Upper lobe of left lung (tissue), 4 donors: ENCODE results near the gene ACACA.

ENCODE experiments used
- POLR2A ChIP-seq, 4 donors: fragments of 450-650 bp; IDR thresholded peaks; one replicate each; pipeline ENCODE4 v1.5.1; 2016 to 2017; ENCODE audit warnings: antibody characterized with exemption in 4 of 4, mild to moderate bottlenecking in 2 of 4
- POLR2AphosphoS5 ChIP-seq, 2 donors: sonication (generic); formaldehyde crosslinking; IDR thresholded peaks; one replicate each; pipeline ENCODE4 v1.5.1; 2017; ENCODE audit warnings: antibody characterized with exemption in 2 of 2
- TF ChIP-seq, protein P1 (sequence below), 6 experiments: fragments of 450-650 bp in 4 of 6; fragments of 200-600 bp in 2 of 6; sonication (generic) in 2 of 6; IDR thresholded peaks; one replicate each; pipeline ENCODE4 v1.5.1; 2016 to 2019; ENCODE audit warnings: antibody characterized with exemption in 6 of 6

DNA sequence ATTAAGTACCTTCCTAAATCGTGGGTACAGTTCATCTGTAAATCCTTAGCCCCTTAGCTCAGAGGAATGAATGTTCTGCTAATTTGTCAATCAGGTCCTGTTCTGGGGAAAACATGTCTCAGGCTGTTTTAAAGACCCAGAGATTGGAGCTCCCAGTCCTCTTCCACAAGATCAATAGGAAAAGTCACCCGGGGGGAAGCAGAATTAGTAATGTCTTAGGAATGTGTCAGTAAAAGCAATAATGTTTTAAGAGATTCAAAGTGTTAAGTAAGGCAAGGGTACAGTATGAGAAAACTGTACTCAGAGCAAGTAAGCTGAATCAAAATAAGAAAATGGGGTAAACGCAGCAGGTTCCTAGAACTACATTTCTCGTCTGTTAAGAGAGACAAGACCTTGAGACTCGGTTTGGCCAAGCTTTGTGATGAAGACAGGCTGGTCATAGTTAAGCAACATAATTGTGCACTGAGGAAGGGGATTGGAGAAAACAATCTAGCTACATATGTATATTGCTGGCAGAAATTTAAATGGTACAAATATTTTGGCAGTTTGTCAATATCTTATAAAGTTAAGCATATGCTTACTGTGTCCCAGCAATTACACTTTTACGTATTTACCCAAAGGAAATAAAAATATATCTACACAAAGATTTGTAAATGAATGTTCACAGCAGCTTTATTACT lies 223.7 kb downstream of the ACACA start:
- TF ChIP-seq POLR2A (IDR thresholded peaks at IDR 0.05): no peak
- TF ChIP-seq, protein P1, sequence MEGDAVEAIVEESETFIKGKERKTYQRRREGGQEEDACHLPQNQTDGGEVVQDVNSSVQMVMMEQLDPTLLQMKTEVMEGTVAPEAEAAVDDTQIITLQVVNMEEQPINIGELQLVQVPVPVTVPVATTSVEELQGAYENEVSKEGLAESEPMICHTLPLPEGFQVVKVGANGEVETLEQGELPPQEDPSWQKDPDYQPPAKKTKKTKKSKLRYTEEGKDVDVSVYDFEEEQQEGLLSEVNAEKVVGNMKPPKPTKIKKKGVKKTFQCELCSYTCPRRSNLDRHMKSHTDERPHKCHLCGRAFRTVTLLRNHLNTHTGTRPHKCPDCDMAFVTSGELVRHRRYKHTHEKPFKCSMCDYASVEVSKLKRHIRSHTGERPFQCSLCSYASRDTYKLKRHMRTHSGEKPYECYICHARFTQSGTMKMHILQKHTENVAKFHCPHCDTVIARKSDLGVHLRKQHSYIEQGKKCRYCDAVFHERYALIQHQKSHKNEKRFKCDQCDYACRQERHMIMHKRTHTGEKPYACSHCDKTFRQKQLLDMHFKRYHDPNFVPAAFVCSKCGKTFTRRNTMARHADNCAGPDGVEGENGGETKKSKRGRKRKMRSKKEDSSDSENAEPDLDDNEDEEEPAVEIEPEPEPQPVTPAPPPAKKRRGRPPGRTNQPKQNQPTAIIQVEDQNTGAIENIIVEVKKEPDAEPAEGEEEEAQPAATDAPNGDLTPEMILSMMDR (IDR thresholded peaks at IDR 0.05): no peak
- no peak for TF ChIP-seq POLR2AphosphoS5 (IDR thresholded peaks at IDR 0.05)
